Activated CD8-positive, alpha-beta memory T cell treated with anti-CD3 and anti-CD28 coated beads, Interleukin-2, amount 50 U/mL, for 1 hour (primary cell): Measurements from ENCODE around the gene TPM2.

Source experiments
- DNase-seq: peaks from one replicate; pipeline ENCODE4 v3.0.0-alpha.2; 2020; ENCODE audit errors: extremely low read depth

The TPM2 gene

GRCh38 chr9:35696520-35697215 lies 6.9 kb upstream of the TPM2 start:
- DNase-seq = peak; percentile 12

GRCh38 chr9:35695943-35696401 lies 6.2 kb upstream of the TPM2 start:
- no peak for DNase-seq

- no peak for DNase-seq
Measured at GRCh38 chr9:35691757-35692301, 2.1 kb upstream of the TPM2 start.

- no peak for DNase-seq
Measured at GRCh38 chr9:35691334-35691650, 1.6 kb upstream of the TPM2 start.

- no peak for DNase-seq
Measured at GRCh38 chr9:35690614-35691333, 1.0 kb upstream of the TPM2 start.

GRCh38 chr9:35690294-35690613 lies 529 bp upstream of the TPM2 start:
- no peak for DNase-seq

- DNase-seq = no peak
Measured at GRCh38 chr9:35688558-35689541, 875 bp downstream of the TPM2 start.

GRCh38 chr9:35687972-35688557 lies 1.7 kb downstream of the TPM2 start:
- DNase-seq = no peak

GRCh38 chr9:35687306-35687705 lies 2.4 kb downstream of the TPM2 start:
- no peak for DNase-seq

- DNase-seq = no peak
Measured at GRCh38 chr9:35686222-35687203, 3.2 kb downstream of the TPM2 start.

- DNase-seq = no peak
Measured at GRCh38 chr9:35685506-35685905, 4.2 kb downstream of the TPM2 start.

- no peak for DNase-seq
Measured at GRCh38 chr9:35684921-35685320, 4.8 kb downstream of the TPM2 start.

GRCh38 chr9:35683323-35683722 lies 6.4 kb downstream of the TPM2 start:
- DNase-seq = no peak

- DNase-seq = no peak
Measured at GRCh38 chr9:35682520-35683315, 7.0 kb downstream of the TPM2 start.

GRCh38 chr9:35682051-35682450 lies 7.7 kb downstream of the TPM2 start:
- DNase-seq = no peak

GRCh38 chr9:35681341-35682002 lies 8.3 kb downstream of the TPM2 start:
- no peak for DNase-seq

GRCh38 chr9:35680331-35681105 lies 9.2 kb downstream of the TPM2 start:
- no peak for DNase-seq

- DNase-seq = no peak
Measured at GRCh38 chr9:35679766-35680330, 9.9 kb downstream of the TPM2 start.
